ENCODE results near the gene GFRAL.

GRCh38 chr6:55377150-55377549, 49.9 kb downstream of the GFRAL start:
- TF ChIP-seq CTCF (IDR thresholded peaks at IDR 0.05) (no peak), POLR2A (IDR thresholded peaks at IDR 0.05) (no peak)
